ENCODE results near the gene TAOK2. TPM values are rescaled to one million over a fixed set of nuclear protein-coding genes. Genes with fewer than 3 reads are reported as not detected.
"Not testable (repeated sequence)": the region's sequence is repeated elsewhere in the genome, so short reads cannot be mapped to it uniquely, and the experiment has no call there.

TAOK2 gene
- total RNA-seq, 4 donors from 2014 or later, result 28.4 to 70.0 (median 46.6) TPM

GRCh38 chr16:30011714-30012504 lies 38.2 kb downstream of the TAOK2 start:
- intact Hi-C loops (cut with DNase I; ENCODE audit: low total_unique reads), result no loop called here
- no peaks in the 10 kb centered on the region for H3K9me3 ChIP-seq
- peaks cover 13 to 24% of the 10 kb centered on the region in 2 donors for H3K27me3 ChIP-seq
- no peak overlapping the region for H3K4me3 ChIP-seq
- TF ChIP-seq CTCF (IDR thresholded peaks at IDR 0.05) (no peak), POLR2A (IDR thresholded peaks at IDR 0.05) (no peak)
- no peak for DNase-seq
- no peaks in the 10 kb centered on the region for H3K36me3 ChIP-seq
- H3K4me1 ChIP-seq, result peaks cover 0 to 17% of the 10 kb centered on the region in 2 donors
- H3K27ac ChIP-seq, result no peak overlapping the region

DNA sequence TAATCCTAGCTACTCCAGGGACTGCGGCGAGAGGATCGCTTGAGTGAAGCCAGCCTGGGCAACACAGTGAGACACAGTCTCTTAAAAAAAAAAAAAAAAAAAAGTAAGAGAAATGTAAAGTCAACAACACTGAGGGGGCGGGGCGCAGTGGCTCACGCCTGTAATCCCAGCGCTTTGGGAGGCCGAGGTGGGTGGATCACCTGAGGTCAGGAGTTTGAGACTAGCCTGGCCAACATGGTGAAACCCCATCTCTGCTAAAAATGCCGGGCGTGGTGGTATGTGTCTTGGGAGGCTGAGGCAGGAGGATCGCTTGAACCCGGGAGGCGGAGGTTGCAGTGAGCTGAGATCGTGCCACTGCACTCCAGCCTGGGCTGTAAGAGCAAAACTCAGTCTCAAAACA lies 38.9 kb downstream of the TAOK2 start:
- H3K4me1 ChIP-seq, result peaks cover 0 to 17% of the 10 kb centered on the region in 2 donors
- H3K36me3 ChIP-seq; H3K4me3 ChIP-seq; H3K27ac ChIP-seq; H3K9me3 ChIP-seq; intact Hi-C loops (cut with DNase I; ENCODE audit: low total_unique reads); DNase-seq: not testable (repeated sequence)
- H3K27me3 ChIP-seq, result peaks cover 13 to 24% of the 10 kb centered on the region in 2 donors

GRCh38 chr16:30015450-30015849 lies 41.8 kb downstream of the TAOK2 start:
- H3K36me3 ChIP-seq; intact Hi-C loops (cut with DNase I; ENCODE audit: low total_unique reads); H3K27ac ChIP-seq; DNase-seq; H3K4me3 ChIP-seq; H3K9me3 ChIP-seq: not testable (repeated sequence)
- H3K4me1 ChIP-seq, result peaks cover 0 to 12% of the 10 kb centered on the region in 2 donors
- H3K27me3 ChIP-seq, result peaks cover 3 to 17% of the 10 kb centered on the region in 2 donors

DNA sequence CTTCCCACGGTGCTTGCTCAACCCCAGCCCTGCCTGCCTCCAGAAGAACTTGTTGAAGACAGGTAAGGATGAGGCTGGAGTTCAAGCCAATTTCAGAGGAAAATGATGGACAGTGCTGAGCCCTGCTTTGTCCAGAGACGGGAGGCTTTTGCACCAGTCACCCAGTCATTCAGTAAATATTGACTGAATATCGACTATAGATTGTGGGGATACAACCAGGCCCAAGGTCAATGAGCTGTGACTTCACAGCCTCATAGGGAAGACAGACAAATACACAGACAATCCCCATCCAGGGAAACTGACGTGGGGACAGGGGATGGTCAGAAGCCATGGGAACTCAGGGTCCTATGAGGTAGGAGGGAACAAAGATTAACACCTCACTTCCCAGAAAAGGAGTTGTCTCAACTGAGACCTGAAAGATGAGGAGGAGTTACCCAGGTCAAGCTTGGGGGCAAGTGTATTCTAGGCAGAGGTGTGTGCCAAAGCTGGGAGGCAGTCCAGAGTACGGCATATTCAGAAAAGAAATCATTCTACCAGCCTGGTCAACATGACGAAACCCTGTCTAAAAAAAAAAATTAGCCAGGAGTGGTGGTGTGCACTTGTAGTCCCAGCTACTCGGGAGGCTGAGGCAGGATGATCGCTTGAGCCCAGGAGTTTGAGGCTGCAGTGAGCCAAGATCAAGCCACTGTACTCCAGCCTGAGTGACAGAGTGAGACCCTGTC lies 43.0 kb downstream of the TAOK2 start:
- intact Hi-C loops (cut with DNase I; ENCODE audit: low total_unique reads), result no loop called here

DNA sequence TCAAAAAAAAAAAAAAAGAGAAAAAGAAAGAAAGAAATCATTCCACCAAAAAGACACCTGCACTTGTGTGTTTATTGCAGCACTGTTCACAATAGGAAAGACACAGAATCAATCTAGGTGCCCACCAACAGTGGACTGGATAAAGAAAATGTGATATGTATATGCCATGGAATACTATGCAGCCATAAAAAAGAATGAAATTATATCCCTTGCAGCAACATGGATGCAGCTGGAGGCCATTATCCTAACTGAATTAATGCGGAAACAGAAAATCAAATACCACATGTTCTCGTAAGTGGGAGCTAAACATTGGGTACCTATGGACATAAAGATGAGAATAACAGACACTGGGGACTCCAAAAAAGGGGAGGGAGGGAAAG lies 43.6 kb downstream of the TAOK2 start:
- no peak for DNase-seq
- intact Hi-C loops (cut with DNase I; ENCODE audit: low total_unique reads), result no loop called here
- Histone ChIP-seq H3K4me1 (no peaks in the 10 kb centered on the region), H3K9me3 (no peaks in the 10 kb centered on the region), H3K36me3 (no peaks in the 10 kb centered on the region), H3K4me3 (no peak overlapping the region), H3K27ac (no peak overlapping the region), H3K27me3 (no peaks in the 10 kb centered on the region)
- no peak for TF ChIP-seq POLR2A (IDR thresholded peaks at IDR 0.05)
- no peak for TF ChIP-seq CTCF (IDR thresholded peaks at IDR 0.05)

More for the DNA sequence above, 43.0 kb downstream of the TAOK2 start:
- no peaks in the 10 kb centered on the region for H3K4me1 ChIP-seq
- TF ChIP-seq CTCF (IDR thresholded peaks at IDR 0.05) (no peak), POLR2A (IDR thresholded peaks at IDR 0.05) (no peak)
- peaks cover 0 to 5% of the 10 kb centered on the region in 2 donors for H3K27me3 ChIP-seq
- no peak for DNase-seq
- H3K9me3 ChIP-seq, result no peaks in the 10 kb centered on the region
- no peaks in the 10 kb centered on the region for H3K36me3 ChIP-seq
- H3K27ac ChIP-seq, result no peak overlapping the region
- H3K4me3 ChIP-seq, result no peak overlapping the region

DNA sequence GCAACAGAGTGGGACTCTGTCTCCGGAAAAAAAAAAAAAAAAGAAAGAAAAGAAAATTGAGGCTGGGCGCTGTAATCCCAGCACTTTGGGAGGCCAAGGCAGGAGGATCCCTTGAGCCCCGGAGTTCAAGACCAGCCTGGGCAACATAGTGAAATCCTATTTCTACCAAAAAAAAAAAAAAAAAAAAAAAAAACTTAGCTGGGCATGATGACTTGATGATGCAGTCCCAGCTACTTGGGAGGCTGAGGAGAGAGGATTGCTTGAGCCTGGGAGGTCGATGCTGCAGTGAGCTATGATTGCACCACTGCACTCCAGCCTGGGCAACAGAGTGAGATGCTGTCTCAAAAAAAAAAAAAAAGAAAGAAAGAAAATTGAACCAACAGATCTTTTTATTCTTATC lies 44.3 kb downstream of the TAOK2 start:
- H3K9me3 ChIP-seq; intact Hi-C loops (cut with DNase I; ENCODE audit: low total_unique reads); DNase-seq; H3K27ac ChIP-seq; H3K4me3 ChIP-seq; H3K36me3 ChIP-seq; H3K4me1 ChIP-seq; H3K27me3 ChIP-seq: not testable (repeated sequence)

Data from uterus (tissue), 4 donors.